Vagina (tissue), 2 donors: ENCODE data around the gene OPHN1.

Experiments
- POLR2AphosphoS5 ChIP-seq, 2 donors: sonication (generic); formaldehyde crosslinking; IDR thresholded peaks; one replicate each; pipeline ENCODE4 v1.9.0; 2017; ENCODE audit warnings: antibody characterized with exemption in 2 of 2, mild to moderate bottlenecking in 2 of 2, low read depth in 1 of 2; ENCODE audit not compliant: insufficient read depth in 1 of 2
- TF ChIP-seq, protein P1 (sequence below), 3 experiments: fragments of 450-650 bp in 2 of 3; fragments of 200-600 bp in 1 of 3; sonication (generic) in 1 of 3; IDR thresholded peaks; one replicate each; pipeline ENCODE4 v1.5.1; 2017 to 2019; ENCODE audit warnings: antibody characterized with exemption in 3 of 3, mild to moderate bottlenecking in 2 of 3, moderate library complexity in 2 of 3

DNA sequence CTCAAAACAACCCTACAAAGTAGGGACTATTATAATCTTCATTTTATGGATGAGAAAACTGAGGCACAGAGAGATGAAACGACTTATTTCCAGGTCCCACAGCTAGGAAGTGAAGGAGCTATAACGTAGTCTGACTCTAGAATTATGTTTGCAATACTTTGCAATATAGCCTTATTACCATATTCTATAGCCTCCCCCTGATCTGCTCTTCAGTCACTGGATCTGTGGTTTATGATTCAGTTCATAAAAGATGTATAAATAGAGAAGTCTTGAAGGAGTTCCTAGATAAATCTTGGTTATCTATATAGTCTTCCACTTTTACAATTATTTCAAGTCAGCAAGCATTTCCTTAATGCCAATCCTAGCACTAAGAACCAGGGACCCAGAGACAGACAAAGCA, 57.5 kb downstream of the OPHN1 start:
- TF ChIP-seq, protein P1, sequence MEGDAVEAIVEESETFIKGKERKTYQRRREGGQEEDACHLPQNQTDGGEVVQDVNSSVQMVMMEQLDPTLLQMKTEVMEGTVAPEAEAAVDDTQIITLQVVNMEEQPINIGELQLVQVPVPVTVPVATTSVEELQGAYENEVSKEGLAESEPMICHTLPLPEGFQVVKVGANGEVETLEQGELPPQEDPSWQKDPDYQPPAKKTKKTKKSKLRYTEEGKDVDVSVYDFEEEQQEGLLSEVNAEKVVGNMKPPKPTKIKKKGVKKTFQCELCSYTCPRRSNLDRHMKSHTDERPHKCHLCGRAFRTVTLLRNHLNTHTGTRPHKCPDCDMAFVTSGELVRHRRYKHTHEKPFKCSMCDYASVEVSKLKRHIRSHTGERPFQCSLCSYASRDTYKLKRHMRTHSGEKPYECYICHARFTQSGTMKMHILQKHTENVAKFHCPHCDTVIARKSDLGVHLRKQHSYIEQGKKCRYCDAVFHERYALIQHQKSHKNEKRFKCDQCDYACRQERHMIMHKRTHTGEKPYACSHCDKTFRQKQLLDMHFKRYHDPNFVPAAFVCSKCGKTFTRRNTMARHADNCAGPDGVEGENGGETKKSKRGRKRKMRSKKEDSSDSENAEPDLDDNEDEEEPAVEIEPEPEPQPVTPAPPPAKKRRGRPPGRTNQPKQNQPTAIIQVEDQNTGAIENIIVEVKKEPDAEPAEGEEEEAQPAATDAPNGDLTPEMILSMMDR (IDR thresholded peaks at IDR 0.05), result no peak
- no peak for TF ChIP-seq POLR2AphosphoS5 (IDR thresholded peaks at IDR 0.05; ENCODE audit: insufficient read depth in 1 of 2, low read depth in 1 of 2)
